Uterus (tissue), 2 donors: Measurements from ENCODE around the gene VMP1.

Experiments used
- CTCF ChIP-seq, 4 experiments: fragments of 200-600 bp in 2 of 4; fragments of 450-650 bp in 2 of 4; sonication (generic) in 2 of 4; IDR thresholded peaks; one replicate each; pipeline ENCODE4 v1.5.1; 2016 to 2019; ENCODE audit warnings: antibody characterized with exemption in 4 of 4, mild to moderate bottlenecking in 2 of 4, moderate library complexity in 1 of 4
- POLR2A ChIP-seq, 2 donors: fragments of 450-650 bp; IDR thresholded peaks; one replicate each; pipeline ENCODE4 v1.6.1; 2016; ENCODE audit warnings: antibody characterized with exemption in 2 of 2, mild to moderate bottlenecking in 1 of 2, moderate library complexity in 1 of 2

DNA sequence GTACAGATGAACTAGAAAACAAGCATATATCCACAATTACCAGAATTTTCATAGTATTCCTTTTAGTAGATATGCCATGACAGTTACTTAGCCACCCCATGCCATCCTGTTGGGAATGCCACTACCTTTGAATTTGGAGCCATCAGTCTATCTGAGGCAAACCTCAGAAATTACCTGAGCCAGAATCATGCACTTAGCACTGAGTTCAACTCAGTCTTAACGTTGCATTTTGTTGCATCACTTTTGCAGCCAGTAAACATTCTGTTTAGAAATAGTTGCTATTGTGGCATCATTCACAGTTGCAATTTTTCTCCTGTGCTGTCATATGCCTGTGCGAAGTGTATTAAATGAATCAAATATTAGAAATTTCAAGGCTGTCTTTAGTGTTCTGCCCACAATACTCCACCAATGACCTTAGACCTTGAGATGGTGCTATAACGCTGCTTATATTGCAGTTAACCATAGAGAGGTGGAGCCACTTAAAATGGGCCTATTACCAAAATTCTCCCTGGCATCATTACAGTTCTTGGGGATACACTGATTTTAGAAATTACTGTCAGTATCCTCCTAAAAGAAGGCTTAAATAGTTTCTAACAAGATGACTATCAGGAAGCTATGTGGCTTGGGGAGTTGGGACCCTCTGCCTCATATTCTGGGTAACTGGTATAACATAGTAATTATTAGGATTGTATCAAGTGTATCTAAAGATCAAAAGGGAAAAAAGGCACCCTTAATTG, 11.3 kb upstream of the VMP1 start:
- no peak for TF ChIP-seq CTCF (IDR thresholded peaks at IDR 0.05)
- no peak for TF ChIP-seq POLR2A (IDR thresholded peaks at IDR 0.05)
